NCI-H2107 (cell line): ENCODE measurements around the gene EEF1A2.
"Not testable (repeated sequence)": the region's sequence is repeated elsewhere in the genome, so short reads cannot be mapped to it uniquely, and the experiment has no call there.

ENCODE experiments used
- DNase-seq: peaks from one replicate; lab custom pipeline; 2025; lab: John Stamatoyannopoulos, UW

The EEF1A2 gene

GRCh38 chr20:63484651-63485403 lies 14.1 kb downstream of the EEF1A2 start:
- no peak for DNase-seq

- no peak for DNase-seq
Measured at GRCh38 chr20:63484236-63484635, 14.6 kb downstream of the EEF1A2 start.

GRCh38 chr20:63483834-63484233 lies 15.0 kb downstream of the EEF1A2 start:
- no peak for DNase-seq

GRCh38 chr20:63482021-63482587 lies 16.8 kb downstream of the EEF1A2 start:
- DNase-seq, result no peak

GRCh38 chr20:63481503-63481902 lies 17.4 kb downstream of the EEF1A2 start:
- DNase-seq, result no peak

- not testable (repeated sequence) for DNase-seq
Measured at GRCh38 chr20:63479695-63480419, 19.0 kb downstream of the EEF1A2 start.

- DNase-seq, result no peak
Measured at GRCh38 chr20:63478346-63479302, 20.3 kb downstream of the EEF1A2 start.

- no peak for DNase-seq
Measured at GRCh38 chr20:63477944-63478343, 20.9 kb downstream of the EEF1A2 start.

- no peak for DNase-seq
Measured at GRCh38 chr20:63477061-63477616, 21.7 kb downstream of the EEF1A2 start.

- DNase-seq, result no peak
Measured at GRCh38 chr20:63475209-63475608, 23.7 kb downstream of the EEF1A2 start.

- peak; percentile 66 for DNase-seq
Measured at GRCh38 chr20:63473555-63474449, 25.1 kb downstream of the EEF1A2 start.

GRCh38 chr20:63472862-63473390 lies 26.0 kb downstream of the EEF1A2 start:
- DNase-seq, result no peak

- DNase-seq, result no peak
Measured at GRCh38 chr20:63471981-63472831, 26.7 kb downstream of the EEF1A2 start, which contains the start of gene KCNQ2. TSS of gene KCNQ2 (minus strand) at chr20:63472655. CDS start at chr20:63472463, 192 bp downstream.

- no peak for DNase-seq
Measured at GRCh38 chr20:63471717-63471980, 27.2 kb downstream of the EEF1A2 start.

- no peak for DNase-seq
Measured at GRCh38 chr20:63471002-63471716, 27.7 kb downstream of the EEF1A2 start.

- no peak for DNase-seq
Measured at GRCh38 chr20:63470410-63470809, 28.5 kb downstream of the EEF1A2 start.

GRCh38 chr20:63469713-63470101 lies 29.2 kb downstream of the EEF1A2 start:
- DNase-seq, result no peak

- no peak for DNase-seq
Measured at GRCh38 chr20:63469019-63469712, 29.7 kb downstream of the EEF1A2 start.
